HG03159 (cell line): ENCODE measurements around the gene LAMP1.
"Not testable (repeated sequence)": the region's sequence is repeated elsewhere in the genome, so short reads cannot be mapped to it uniquely, and the experiment has no call there.

Experiments used
- ATAC-seq: cut with Tn5 transposase; IDR thresholded peaks from one replicate; pipeline ENCODE4 v1.9.1; 2021; ENCODE audit warnings: mild to moderate bottlenecking, moderate library complexity; ENCODE audit not compliant: unreplicated experiment

LAMP1 gene, protein sequence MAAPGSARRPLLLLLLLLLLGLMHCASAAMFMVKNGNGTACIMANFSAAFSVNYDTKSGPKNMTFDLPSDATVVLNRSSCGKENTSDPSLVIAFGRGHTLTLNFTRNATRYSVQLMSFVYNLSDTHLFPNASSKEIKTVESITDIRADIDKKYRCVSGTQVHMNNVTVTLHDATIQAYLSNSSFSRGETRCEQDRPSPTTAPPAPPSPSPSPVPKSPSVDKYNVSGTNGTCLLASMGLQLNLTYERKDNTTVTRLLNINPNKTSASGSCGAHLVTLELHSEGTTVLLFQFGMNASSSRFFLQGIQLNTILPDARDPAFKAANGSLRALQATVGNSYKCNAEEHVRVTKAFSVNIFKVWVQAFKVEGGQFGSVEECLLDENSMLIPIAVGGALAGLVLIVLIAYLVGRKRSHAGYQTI

GRCh38 chr13:113296823-113297369 is at the start of gene LAMP1:
TSS of gene LAMP1 (plus strand) at chr13:113297239. CDS start at chr13:113297435, 196 bp downstream.
- ATAC-seq, result peak; percentile 74

DNA sequence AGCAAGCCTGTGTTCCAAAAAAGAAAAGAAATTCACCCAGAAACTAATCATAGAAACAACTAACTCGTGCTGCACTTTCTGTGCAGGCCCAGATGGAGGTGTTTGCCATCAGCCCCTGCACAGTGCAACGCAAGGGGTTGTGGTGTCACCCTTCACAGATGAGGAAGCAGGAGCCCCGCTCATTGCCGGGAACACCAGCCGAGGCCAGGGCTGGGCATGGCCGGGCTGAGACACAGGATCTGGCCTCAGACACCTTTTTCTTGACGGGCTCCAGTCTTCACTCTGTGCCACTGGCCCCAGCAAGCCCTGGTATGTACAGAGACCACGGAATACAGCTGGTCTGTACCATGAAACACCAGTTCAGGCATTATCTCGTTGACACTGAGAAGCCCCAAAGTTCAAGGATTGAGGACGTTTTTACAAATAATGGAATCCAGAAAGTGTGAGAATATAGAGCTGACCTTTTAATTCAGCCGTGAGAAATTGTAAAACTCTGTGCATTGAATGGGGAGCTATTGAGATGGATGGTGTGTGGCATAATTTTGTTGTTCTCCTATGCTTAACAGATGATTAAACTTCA is 44.4 kb upstream of the LAMP1 start:
- no peak for ATAC-seq

- not testable (repeated sequence) for ATAC-seq
Observed at GRCh38 chr13:113257908-113258307, 39.1 kb upstream of the LAMP1 start.

DNA sequence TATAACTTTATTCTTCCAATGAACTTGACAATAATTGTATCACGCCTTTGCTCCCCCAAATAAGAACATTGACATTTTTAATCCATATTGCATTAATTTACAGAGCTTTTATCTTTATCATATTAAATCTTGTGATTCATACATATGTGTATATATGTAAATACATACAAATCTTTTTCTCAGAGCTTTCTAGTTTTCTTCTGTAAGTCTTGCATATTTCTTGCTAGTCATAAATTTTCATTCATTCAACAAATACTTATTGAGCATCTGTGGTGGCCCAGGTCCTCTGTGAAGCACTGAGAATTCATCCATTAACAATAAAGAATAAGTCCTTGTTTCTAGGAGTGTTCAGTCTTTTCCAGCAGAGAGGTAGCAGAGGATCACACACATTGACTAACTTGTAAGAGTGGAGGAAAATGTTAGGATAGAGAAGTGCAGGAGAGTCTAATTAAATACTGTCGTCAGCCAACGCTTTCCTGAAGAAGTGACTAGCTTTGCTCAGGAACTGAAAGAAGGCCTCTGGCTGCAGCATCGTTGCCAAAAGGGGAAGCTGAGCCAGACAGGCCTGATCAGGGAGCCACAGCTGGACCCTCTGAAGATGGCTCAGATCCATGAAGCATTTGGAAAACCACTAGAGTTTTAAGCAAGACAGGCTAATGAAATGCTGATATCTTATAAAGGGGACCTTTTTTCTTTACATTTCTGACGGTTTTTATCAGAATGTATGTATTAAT is 38.6 kb upstream of the LAMP1 start:
- no peak for ATAC-seq

DNA sequence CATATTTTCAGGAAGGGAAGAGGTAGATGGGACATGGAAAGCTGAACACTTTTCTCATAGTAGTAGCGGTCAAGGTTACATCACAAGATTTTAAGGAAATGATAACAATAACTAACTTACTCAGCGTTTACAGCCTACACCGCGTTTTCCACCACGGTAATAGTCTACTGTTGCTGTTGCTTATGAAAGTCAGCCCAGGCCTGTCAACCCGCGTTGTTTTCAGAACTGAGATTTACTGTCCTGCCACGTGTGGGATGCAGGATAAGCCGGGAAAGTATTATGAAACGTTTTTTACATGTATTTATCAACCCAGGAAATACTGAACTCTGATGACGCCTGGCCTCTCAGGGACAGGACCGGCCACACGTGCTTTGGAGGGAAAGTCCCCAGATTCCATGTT is 36.0 kb upstream of the LAMP1 start:
- ATAC-seq, result no peak

- not testable (repeated sequence) for ATAC-seq
Observed at GRCh38 chr13:113263016-113263415, 34.0 kb upstream of the LAMP1 start.

GRCh38 chr13:113267642-113268405 is 29.2 kb upstream of the LAMP1 start:
- no peak for ATAC-seq

- ATAC-seq, result no peak
Observed at GRCh38 chr13:113272031-113272430, 25.0 kb upstream of the LAMP1 start.

- ATAC-seq, result no peak
Observed at GRCh38 chr13:113272701-113273181, 24.3 kb upstream of the LAMP1 start.

- no peak for ATAC-seq
Observed at GRCh38 chr13:113273321-113273720, 23.7 kb upstream of the LAMP1 start.

DNA sequence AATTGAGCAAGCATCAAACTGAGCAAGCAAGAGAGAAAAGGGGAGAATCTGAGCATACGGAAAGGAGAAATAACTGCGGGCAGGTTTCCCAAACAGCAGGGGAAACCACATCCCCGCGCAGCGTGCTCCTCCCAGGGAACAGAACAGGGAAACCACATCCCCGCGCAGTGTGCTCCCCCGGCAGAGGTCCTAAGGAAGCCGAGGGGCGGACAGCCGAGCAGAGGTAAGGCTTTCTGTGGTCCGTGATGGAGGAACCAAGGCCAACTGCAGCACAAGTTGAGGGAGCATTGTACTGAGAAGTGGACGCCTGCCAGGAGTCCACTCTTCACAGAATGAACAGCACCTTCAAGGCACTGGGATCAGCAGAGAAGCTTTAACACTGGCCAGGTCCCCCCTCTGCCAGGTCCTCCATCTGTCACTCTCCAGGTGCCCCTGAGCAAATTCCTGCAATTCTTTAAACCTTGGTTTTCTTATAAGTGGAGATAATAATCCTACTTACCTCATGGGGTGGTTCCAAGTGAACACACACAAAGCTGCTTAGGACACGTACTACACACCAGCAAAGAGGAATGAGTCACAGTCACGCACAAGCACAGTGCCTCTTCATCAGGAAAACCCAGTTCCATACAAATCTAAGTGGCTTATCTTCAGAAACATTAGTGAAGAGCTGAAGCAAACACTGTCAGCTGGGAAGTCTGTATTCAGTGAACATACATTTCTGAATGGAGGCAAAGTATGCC is 23.0 kb upstream of the LAMP1 start:
- ATAC-seq, result no peak

DNA sequence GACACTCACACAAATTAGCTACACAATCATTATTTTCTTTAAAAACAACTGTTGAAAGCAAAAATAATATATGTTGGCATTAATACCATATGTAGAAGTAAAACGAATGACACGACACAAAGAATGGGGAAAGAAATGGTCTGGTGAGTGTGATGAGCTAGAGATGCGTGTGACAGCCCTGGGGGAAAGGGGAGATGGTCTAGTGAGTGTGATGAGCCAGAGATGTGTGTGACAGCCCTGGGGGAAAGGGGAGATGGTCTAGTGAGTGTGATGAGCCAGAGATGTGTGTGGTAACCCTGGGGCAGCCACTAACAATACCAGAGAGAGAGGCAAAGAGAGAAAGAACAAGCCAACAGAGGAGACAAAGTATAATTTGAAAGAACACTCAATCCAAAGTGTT is 22.3 kb upstream of the LAMP1 start:
- no peak for ATAC-seq

DNA sequence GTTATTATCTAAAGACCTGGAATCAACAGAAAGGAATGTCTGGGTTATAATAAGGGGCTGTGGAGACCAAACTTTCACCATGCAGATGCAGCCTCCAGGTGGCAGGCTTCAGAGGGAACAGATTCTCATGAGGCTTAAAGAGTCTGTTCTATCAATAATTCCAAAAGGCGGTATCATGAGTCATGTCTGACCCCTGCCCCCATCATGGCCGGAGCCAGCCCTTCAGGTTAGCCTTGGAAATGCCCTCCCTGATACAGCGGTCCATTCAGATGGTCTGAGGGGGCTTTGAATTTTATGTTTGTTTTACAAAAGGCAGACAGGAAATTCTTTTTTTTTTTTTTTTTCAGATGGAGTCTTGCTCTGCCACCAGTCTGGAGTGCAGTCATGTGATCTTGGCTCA is 21.7 kb upstream of the LAMP1 start:
- no peak for ATAC-seq

- ATAC-seq, result no peak
Observed at GRCh38 chr13:113280126-113280525, 16.9 kb upstream of the LAMP1 start.

- ATAC-seq, result no peak
Observed at GRCh38 chr13:113283904-113284303, 13.1 kb upstream of the LAMP1 start.

DNA sequence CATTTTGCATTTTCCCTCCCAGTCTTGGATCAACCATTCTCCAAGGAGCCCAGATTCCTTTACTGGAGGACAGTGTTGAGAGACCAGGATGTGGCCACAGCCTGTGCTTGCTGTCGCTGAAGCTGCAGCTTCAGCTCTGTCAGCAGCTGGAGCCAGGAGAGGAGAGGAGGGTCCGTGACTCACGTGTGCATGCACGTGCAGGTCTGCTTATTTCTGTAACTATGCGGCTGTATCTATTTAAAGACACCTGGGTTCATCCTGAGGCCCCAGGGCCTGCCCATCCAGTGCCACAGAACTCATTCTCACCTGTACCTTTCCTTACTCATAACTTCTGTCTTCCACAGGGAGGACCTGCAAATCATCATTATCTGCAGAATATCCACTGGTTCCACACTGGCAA is 8.2 kb upstream of the LAMP1 start:
- no peak for ATAC-seq

DNA sequence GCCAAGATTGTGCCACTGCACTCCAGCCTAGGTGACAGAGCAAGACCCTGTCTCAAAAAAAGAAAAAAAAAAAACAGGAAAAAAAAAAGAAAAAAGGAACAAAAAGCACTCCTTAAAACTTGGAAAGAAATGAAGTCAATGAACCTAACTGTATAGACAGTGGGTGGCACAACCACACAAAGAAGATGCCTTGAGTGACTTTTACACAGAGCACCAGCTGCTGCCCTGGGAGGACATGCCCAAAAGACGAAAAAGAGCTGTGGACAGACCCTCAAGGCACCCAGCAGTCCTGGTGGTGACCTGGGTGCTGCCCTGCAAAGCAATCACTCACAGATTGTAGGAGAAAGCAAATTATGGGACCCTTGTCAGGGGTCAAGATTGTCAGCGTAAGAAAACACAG is 5.9 kb upstream of the LAMP1 start:
- ATAC-seq, result no peak

DNA sequence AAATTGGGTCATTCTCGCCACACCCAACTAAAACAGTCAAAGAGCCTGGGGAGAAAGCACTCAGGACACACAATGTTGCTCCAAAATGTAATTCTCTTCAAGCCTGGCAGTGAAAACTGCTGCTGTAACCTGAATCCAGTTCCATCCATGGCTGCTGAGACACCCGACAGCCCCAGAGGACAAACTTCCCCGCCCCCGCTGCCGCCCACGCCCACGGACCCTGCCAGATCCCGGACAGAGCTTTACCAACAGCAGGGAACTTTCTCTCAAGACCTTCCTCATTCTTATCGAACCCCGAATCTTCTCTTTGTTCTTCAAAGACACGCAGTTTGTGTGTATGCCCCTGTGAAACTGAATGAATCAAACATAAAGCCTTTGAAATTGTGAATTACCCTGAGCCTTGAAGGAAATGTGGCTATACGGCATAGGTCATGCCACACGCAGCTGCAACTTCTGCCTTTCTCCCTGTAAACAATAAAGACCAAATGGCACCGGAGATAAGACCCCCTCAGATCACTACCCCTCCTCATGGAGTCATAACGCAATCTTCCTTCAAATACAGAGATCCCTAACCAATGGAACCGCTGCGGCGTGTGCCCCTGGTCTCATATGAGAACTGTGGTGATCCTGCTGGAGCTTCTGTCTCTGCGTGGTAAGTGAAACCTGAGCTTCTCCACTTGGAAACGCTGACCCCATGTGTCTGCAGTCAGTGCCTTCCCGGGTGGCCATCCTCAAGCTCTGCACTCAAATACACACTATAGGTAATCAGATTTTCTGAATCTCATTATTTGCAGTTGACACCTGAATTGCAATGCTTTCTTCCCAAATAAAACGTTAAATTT is 4.8 kb upstream of the LAMP1 start:
- no peak for ATAC-seq

- ATAC-seq, result no peak
Observed at GRCh38 chr13:113293686-113294085, 3.4 kb upstream of the LAMP1 start.
